Peyer's patch (tissue), 4 donors: ENCODE results near the gene PRSS38.

Source experiments
- CTCF ChIP-seq, 6 experiments: fragments of 450-650 bp in 4 of 6; fragments of 200-600 bp in 2 of 6; sonication (generic) in 1 of 6; IDR thresholded peaks; one replicate each; pipeline ENCODE4 v1.5.1; 2017 to 2019; ENCODE audit warnings: antibody characterized with exemption in 6 of 6, mild to moderate bottlenecking in 3 of 6, moderate library complexity in 1 of 6
- POLR2A ChIP-seq, 2 donors: fragments of 450-650 bp; IDR thresholded peaks; one replicate each; pipeline ENCODE4 v1.5.1; 2017; ENCODE audit warnings: antibody characterized with exemption in 2 of 2, mild to moderate bottlenecking in 2 of 2, moderate library complexity in 2 of 2

DNA sequence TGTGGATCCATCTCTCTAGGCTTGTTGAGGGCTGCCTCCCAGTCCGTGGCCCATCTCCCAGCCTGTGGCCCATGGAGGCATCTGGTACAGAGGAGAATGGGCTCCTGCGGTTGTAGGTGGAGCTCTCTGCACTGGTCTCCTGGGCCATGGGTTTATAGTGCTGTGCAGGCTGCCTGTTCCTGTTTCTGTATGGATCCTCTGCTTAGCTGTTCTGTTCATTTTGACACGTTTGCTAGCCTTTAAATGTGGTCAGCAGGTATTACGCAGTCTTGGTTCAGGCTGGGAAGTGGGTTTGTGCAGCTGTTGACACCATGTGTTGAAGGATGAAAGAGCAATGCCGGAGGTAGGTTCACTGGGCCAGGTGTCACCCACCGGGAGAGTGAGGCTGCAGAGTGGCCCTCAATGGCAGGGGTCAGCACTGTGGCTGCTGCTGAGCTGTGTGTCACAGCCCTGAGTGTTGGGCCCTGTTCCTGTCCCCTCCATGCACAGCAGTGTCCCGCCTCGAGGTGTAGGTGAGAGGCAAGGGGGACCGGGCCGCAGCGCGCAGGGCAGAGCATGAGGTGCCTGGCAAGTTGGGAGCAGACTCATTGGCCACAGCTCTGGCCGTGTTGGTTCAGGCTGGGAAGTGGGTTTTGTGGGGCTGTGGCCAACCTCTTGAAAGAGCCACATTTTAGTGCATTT lies 41.3 kb upstream of the PRSS38 start:
- TF ChIP-seq CTCF (IDR thresholded peaks at IDR 0.05) (no peak), POLR2A (IDR thresholded peaks at IDR 0.05) (no peak)
